ENCODE results near the gene LOXL4. TPM values are rescaled to one million over a fixed set of nuclear protein-coding genes. Genes with fewer than 3 reads are reported as not detected.

The LOXL4 gene
- total RNA-seq, 1 experiment from 2014 or later: 0.13 TPM

DNA sequence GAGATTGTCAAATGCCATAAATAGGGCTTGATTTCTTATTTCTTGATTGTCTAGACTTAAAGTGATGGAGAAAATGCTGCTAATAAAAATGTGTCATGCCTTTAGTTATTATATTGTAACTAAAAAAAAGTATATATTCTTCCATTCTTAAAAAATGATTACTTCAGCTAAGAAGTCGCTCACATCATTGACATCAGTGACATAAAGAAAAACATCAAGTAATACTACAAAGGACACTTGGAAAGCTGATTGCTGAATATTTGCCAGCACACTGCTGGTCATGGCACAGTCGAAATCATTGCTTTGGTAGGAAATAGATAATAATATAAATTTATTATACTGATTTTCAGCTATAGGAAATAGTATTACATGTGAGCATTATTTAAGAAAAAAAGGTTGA lies 62.6 kb downstream of the LOXL4 start:
- no peak overlapping the region for H2BK120ac ChIP-seq (ENCODE audit: low read depth, low read length, poor library complexity, severe bottlenecking)
- Mint-ChIP-seq H3K27me3 (ENCODE audit: low read depth) (no peaks in the 10 kb centered on the region), H3K36me3 (ENCODE audit: insufficient read depth in 1 of 3, low read depth in 3 of 3) (peaks cover 0 to 17% (median 11%) of the 10 kb centered on the region in 3 experiments; a peak in 4 of 7 replicates), H3K27ac (no peak overlapping the region), H3K9me3 (no peaks in the 10 kb centered on the region), H3K4me3 (no peak overlapping the region), H3K4me1 (no peaks in the 10 kb centered on the region)
- no peak for TF ChIP-seq CTCF (conservative IDR thresholded peaks at IDR 0.05)
- H4K20me1 ChIP-seq (ENCODE audit: control insufficient read depth, insufficient read depth, insufficient read length): no peaks in the 10 kb centered on the region
- H3K4ac ChIP-seq (ENCODE audit: low read depth, low read length): no peak overlapping the region
- no peaks in the 10 kb centered on the region for H3K23me2 ChIP-seq (ENCODE audit: insufficient read length, low read depth, low read length, poor library complexity, severe bottlenecking)
- no peak overlapping the region for H3K23ac ChIP-seq (ENCODE audit: insufficient read length, low read depth, low read length)
- H2BK15ac ChIP-seq (ENCODE audit: low read depth, low read length): no peak overlapping the region
- H3K14ac ChIP-seq (ENCODE audit: insufficient read depth, low read length): no peak overlapping the region
- H4K8ac ChIP-seq (replicated peaks; ENCODE audit: insufficient read length, low read depth, low read length): no peak overlapping the region
- H2BK5ac ChIP-seq (ENCODE audit: insufficient read length, low read length): no peak overlapping the region
- H3K4me2 ChIP-seq (ENCODE audit: insufficient read depth, insufficient read length, low read length): no peak overlapping the region
- no peaks in the 10 kb centered on the region for H3K9me3 ChIP-seq (ENCODE audit: control insufficient read depth, low read depth, low read length)
- H2AFZ ChIP-seq (ENCODE audit: low read length): no peak overlapping the region
- DNase-seq: no peak
- H2AK5ac ChIP-seq (ENCODE audit: insufficient read length, low read length): no peak overlapping the region
- no peak overlapping the region for H4K91ac ChIP-seq (ENCODE audit: insufficient read length, low read depth, low read length)
- no CpG with 5 or more reads among the region's 2 CpGs for WGBS (ENCODE audit: extremely low coverage, insufficient read length, low lambda C conversion rate)
- no peak overlapping the region for H4K5ac ChIP-seq (ENCODE audit: insufficient read length, low read depth, low read length)
- H3K27ac ChIP-seq (ENCODE audit: insufficient read length, low read depth, low read length): no peak overlapping the region
- H2BK20ac ChIP-seq (ENCODE audit: low read depth, low read length, poor library complexity, severe bottlenecking): no peak overlapping the region
- H3K79me2 ChIP-seq (ENCODE audit: insufficient read depth, low read length): no peaks in the 10 kb centered on the region
- no peak overlapping the region for H3K18ac ChIP-seq (ENCODE audit: insufficient read length, low read depth, low read length)
- no peak overlapping the region for H3K56ac ChIP-seq (ENCODE audit: insufficient read length, low read depth, low read length)
- no peak overlapping the region for H2BK12ac ChIP-seq (ENCODE audit: insufficient read length, low read depth, low read length)
- no peaks in the 10 kb centered on the region for H3K79me1 ChIP-seq (ENCODE audit: insufficient read depth, low read depth, low read length, poor library complexity, severe bottlenecking)
- no peak overlapping the region for H3T11ph ChIP-seq (ENCODE audit: low read length)
- no peak overlapping the region for H3K9ac ChIP-seq (ENCODE audit: extremely low read depth, insufficient read length, low read length)
- H3K4me1 ChIP-seq (ENCODE audit: insufficient read depth, low read length): no peaks in the 10 kb centered on the region
- H3K27me3 ChIP-seq (ENCODE audit: insufficient read depth, low read length): no peaks in the 10 kb centered on the region

All from H9 (cell line).